Measurements from ENCODE around the gene XRCC4. TPM values are rescaled to one million over a fixed set of nuclear protein-coding genes. Genes with fewer than 3 reads are reported as not detected.

Gene XRCC4
- total and polyA plus RNA-seq, 9 of the 15 experiments (the other 6 are each of a cell fraction or from before 2014, with no cell fraction given) = 13.6 to 61.6 (median 22.4) TPM

- DNase-seq (ENCODE audit: extremely low read depth in 1 of 4, low spot score in 3 of 4) (no peak), ATAC-seq (no peak), FAIRE-seq (no peak)
- H3K4me2 ChIP-seq (ENCODE audit: insufficient read depth, low read length) = no peak overlapping the region
- no peaks in the 10 kb centered on the region for H3K79me2 ChIP-seq (ENCODE audit: control insufficient read depth, insufficient read depth, low read length)
- in situ Hi-C loops (cut with MboI) = no loop called here
- ChIA-PET POLR2A (interaction anchor here (0.7 kb wide), 1 partner anchor 823 kb away, joined by 3 read pairs; no protein-coding TSS in a partner anchor), CTCF (ENCODE audit: low intra/inter-chr PET ratio) (no interaction called here)
- no peaks in the 10 kb centered on the region for H3K36me3 ChIP-seq (ENCODE audit: control insufficient read depth, insufficient read depth, low read length)
- no TSS peak for BruUV-seq (replicated peaks)
- no peaks in the 10 kb centered on the region for H3K9me1 ChIP-seq (ENCODE audit: control insufficient read depth, insufficient read depth, low read length)
- no peaks in the 10 kb centered on the region for H3K9me3 ChIP-seq (replicated peaks; ENCODE audit: control insufficient read depth, insufficient read depth, low read depth, low read length)
- H3K27me3 ChIP-seq (ENCODE audit: control insufficient read depth in 2 of 2, insufficient read depth in 2 of 2, low read length in 2 of 2) = no peaks in the 10 kb centered on the region
- no peak overlapping the region for H3K4me3 ChIP-seq
- H3K9ac ChIP-seq (ENCODE audit: insufficient read depth in 1 of 2, low read depth in 2 of 2, low read length in 2 of 2) = no peak overlapping the region
- H3K27ac ChIP-seq (ENCODE audit: extremely low read depth, low read depth, low read length) = no peak overlapping the region
- no peak overlapping the region for H2AFZ ChIP-seq (ENCODE audit: low read depth, low read length)
- no peaks in the 10 kb centered on the region; a peak in 1 of 5 replicates for H3K4me1 ChIP-seq (replicated peaks in 1 of 2; ENCODE audit: control insufficient read depth in 2 of 2, insufficient read depth in 2 of 2, low read length in 2 of 2)
- intact Hi-C loops (cut with micrococcal nuclease) = no loop called here
- no peaks in the 10 kb centered on the region for H4K20me1 ChIP-seq (replicated peaks; ENCODE audit: control insufficient read depth, insufficient read depth, low read length)
- TF ChIP-seq ZNF253 (CRISPR knock-in tag; conservative IDR thresholded peaks at IDR 0.05) = no peak
- no peak for TF ChIP-seq ZNF75A (CRISPR knock-in tag; IDR thresholded peaks at IDR 0.05)
These were observed 102.6 kb downstream of the XRCC4 start for GRCh38 chr5:83179966-83180365.

- H4K20me1 ChIP-seq (replicated peaks; ENCODE audit: control insufficient read depth, insufficient read depth, low read length) = no peaks in the 10 kb centered on the region
- in situ Hi-C loops (cut with MboI) (no loop called here), intact Hi-C loops (cut with micrococcal nuclease) (no loop called here)
- no peaks in the 10 kb centered on the region for H3K79me2 ChIP-seq (ENCODE audit: control insufficient read depth, insufficient read depth, low read length)
- no peak for DNase-seq (ENCODE audit: extremely low read depth in 1 of 4, low spot score in 3 of 4)
- FAIRE-seq = no peak
- no TSS peak for BruUV-seq (replicated peaks)
- H3K9me1 ChIP-seq (ENCODE audit: control insufficient read depth, insufficient read depth, low read length) = no peaks in the 10 kb centered on the region
- H3K36me3 ChIP-seq (ENCODE audit: control insufficient read depth, insufficient read depth, low read length) = no peaks in the 10 kb centered on the region
- H3K9me3 ChIP-seq (replicated peaks; ENCODE audit: control insufficient read depth, insufficient read depth, low read depth, low read length) = no peaks in the 10 kb centered on the region
- no peaks in the 10 kb centered on the region; a peak in 1 of 5 replicates for H3K4me1 ChIP-seq (replicated peaks in 1 of 2; ENCODE audit: control insufficient read depth in 2 of 2, insufficient read depth in 2 of 2, low read length in 2 of 2)
- H3K4me2 ChIP-seq (ENCODE audit: insufficient read depth, low read length) = no peak overlapping the region
- no peak overlapping the region for H3K9ac ChIP-seq (ENCODE audit: insufficient read depth in 1 of 2, low read depth in 2 of 2, low read length in 2 of 2)
- H3K27ac ChIP-seq (ENCODE audit: extremely low read depth, low read depth, low read length) = no peak overlapping the region
- TF ChIP-seq ZBTB9 (CRISPR knock-in tag; IDR thresholded peaks at IDR 0.05) (no peak), PHTF2 (CRISPR knock-in tag; IDR thresholded peaks at IDR 0.05) (no peak), PRDM10 (IDR thresholded peaks at IDR 0.05; ENCODE audit: partially characterized antibody) (no peak)
- ATAC-seq = no peak
- no peak overlapping the region for H3K4me3 ChIP-seq
- 66% methylated on average over 3 of the region's 3 CpGs for WGBS (ENCODE audit: insufficient coverage, low coverage, missing lambda C conversion rate)
- POLR2A ChIA-PET = no interaction called here
- no peak overlapping the region for H2AFZ ChIP-seq (ENCODE audit: low read depth, low read length)
- no peaks in the 10 kb centered on the region for H3K27me3 ChIP-seq (ENCODE audit: control insufficient read depth in 2 of 2, insufficient read depth in 2 of 2, low read length in 2 of 2)
- CTCF ChIA-PET (ENCODE audit: low intra/inter-chr PET ratio) = no interaction called here
These were observed 107.2 kb downstream of the XRCC4 start for GRCh38 chr5:83184534-83184933.
